ENCODE measurements around the gene CPM.

DNA sequence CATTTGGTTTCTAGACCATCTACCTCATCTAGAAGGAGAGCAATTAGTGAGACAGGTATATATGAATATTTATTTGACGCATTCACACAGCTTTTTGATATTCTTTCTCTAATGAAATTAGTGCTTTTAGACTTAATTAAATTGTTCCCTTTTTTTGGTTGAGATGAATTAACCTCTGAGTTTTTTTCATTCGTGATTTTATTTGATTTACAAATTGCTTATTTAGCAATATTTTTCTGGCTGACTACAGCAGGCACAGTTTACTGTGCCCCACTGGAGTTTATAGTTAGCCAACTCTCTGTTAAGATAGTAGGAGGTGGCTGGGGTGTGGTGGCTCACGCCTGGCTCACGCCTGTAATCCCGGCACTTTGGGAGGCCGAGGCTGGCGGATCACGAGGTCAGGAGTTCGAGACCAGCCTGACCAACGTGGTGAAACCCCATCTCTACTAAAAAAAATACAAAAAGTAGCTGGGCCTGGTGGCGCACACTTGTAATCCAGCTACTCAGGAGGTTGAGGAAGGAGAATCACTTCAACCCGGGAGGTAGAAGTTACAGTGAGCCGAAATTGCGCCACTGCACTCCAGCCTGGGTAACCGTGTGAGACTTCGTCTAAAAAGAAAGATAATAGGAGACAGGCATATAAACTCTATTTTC is 108.2 kb downstream of the CPM start:
- TF ChIP-seq, protein P1, sequence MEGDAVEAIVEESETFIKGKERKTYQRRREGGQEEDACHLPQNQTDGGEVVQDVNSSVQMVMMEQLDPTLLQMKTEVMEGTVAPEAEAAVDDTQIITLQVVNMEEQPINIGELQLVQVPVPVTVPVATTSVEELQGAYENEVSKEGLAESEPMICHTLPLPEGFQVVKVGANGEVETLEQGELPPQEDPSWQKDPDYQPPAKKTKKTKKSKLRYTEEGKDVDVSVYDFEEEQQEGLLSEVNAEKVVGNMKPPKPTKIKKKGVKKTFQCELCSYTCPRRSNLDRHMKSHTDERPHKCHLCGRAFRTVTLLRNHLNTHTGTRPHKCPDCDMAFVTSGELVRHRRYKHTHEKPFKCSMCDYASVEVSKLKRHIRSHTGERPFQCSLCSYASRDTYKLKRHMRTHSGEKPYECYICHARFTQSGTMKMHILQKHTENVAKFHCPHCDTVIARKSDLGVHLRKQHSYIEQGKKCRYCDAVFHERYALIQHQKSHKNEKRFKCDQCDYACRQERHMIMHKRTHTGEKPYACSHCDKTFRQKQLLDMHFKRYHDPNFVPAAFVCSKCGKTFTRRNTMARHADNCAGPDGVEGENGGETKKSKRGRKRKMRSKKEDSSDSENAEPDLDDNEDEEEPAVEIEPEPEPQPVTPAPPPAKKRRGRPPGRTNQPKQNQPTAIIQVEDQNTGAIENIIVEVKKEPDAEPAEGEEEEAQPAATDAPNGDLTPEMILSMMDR (conservative IDR thresholded peaks at IDR 0.05; ENCODE audit: low read depth, low read length): no peak
- TF ChIP-seq EZH2 (IDR thresholded peaks at IDR 0.05; ENCODE audit: low read length, unreplicated experiment): no peak
